ENCODE measurements around the gene LRRTM3.

Gene LRRTM3

DNA sequence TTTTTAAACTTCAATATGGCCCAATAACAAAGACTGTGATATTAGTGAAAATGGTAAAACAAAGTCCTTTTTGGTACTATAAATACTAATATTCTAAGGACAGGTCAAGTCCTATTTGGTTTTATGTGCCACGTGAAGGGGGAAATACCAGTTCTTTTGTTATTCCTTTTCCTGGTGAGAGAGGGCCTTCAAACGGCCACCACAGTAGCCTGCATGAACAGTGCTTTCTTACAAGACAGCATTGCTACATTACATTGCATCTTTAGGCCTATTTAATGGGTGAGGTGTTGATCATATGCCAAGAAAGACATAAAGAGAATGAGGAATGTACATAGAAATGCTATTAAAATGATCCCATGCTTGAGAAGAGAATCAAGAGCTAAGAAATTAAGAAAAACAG lies 214.8 kb downstream of the LRRTM3 start:
- DNase-seq = no peak

- DNase-seq = no peak
Observed at GRCh38 chr10:67141300-67141699, 215.5 kb downstream of the LRRTM3 start.

GRCh38 chr10:67144530-67144929 lies 218.7 kb downstream of the LRRTM3 start:
- no peak for DNase-seq
